Naive thymus-derived CD4-positive, alpha-beta T cell (primary cell): ENCODE results near the gene EQTN. TPM values are rescaled to one million over a fixed set of nuclear protein-coding genes. Genes with fewer than 3 reads are reported as not detected.

Experiments used
- ATAC-seq: fragments of 150-1000 bp; cut with Tn5 transposase; 2 replicates; pipeline ENCODE4 v1.10.0; 2021; ENCODE audit warnings: mild to moderate bottlenecking, moderate library complexity
- CTCF ChIA-PET: fragments of 350-600 bp; sonication (Branson Sonifier 250); formaldehyde crosslinking; loops from one replicate; lab custom pipeline; 2021; ENCODE audit warnings: antibody characterized with exemption; lab: Charles Lee
- POLR2A ChIA-PET: fragments of 350-600 bp; sonication (Branson Sonifier 250); formaldehyde crosslinking; loops from one replicate; lab custom pipeline; 2021; ENCODE audit warnings: antibody characterized with exemption, inconsistent platforms; lab: Charles Lee
- DNase-seq, 9 donors: peaks; one replicate each; pipeline versions ENCODE4 v3.0.0 to v3.0.0-alpha.2; 2020 to 2022; ENCODE audit warnings: mixed read lengths in 1 of 9
- H3K27ac ChIP-seq: one replicate; pipeline ENCODE4 v1.7.0; 2013; ENCODE audit warnings: mild to moderate bottlenecking, low read depth, low read length, moderate library complexity
- H3K27me3 ChIP-seq, 2 donors: one replicate each; pipeline ENCODE4 v1.7.0; 2013; ENCODE audit warnings: low read length in 2 of 2, mild to moderate bottlenecking in 2 of 2, moderate library complexity in 2 of 2; ENCODE audit not compliant: control insufficient read depth in 2 of 2, insufficient read depth in 2 of 2
- H3K36me3 ChIP-seq, 3 experiments: 1 replicate in 2 of 3; 2 replicates in 1 of 3; pipeline ENCODE4 v1.7.0; 2013; ENCODE audit warnings: low read length in 3 of 3, mild to moderate bottlenecking in 3 of 3, moderate library complexity in 1 of 3; ENCODE audit not compliant: insufficient read depth in 3 of 3, control insufficient read depth in 2 of 3
- H3K4me1 ChIP-seq, 2 donors: one replicate each; pipeline ENCODE4 v1.7.0; 2013; ENCODE audit warnings: low read length in 2 of 2, mild to moderate bottlenecking in 2 of 2, moderate library complexity in 1 of 2; ENCODE audit not compliant: control insufficient read depth in 2 of 2, insufficient read depth in 2 of 2
- H3K4me3 ChIP-seq: 2 replicates; pipeline ENCODE4 v1.7.0; 2013; ENCODE audit warnings: mild to moderate bottlenecking, low read length
- H3K9me3 ChIP-seq, 3 experiments: 1 replicate in 2 of 3; 2 replicates in 1 of 3; pipeline ENCODE4 v1.7.0; 2013; ENCODE audit warnings: low read length in 3 of 3; ENCODE audit not compliant: control insufficient read depth in 2 of 3
- H3K27ac Mint-ChIP-seq, 9 donors: one replicate each; pipeline ENCODE4 v1.8.0; 2020 to 2022; ENCODE audit warnings: mixed read lengths in 9 of 9, mild to moderate bottlenecking in 8 of 9, moderate library complexity in 5 of 9, inconsistent platforms in 2 of 9
- H3K27me3 Mint-ChIP-seq, 5 donors: one replicate each; pipeline ENCODE4 v1.8.0; 2021 to 2022; ENCODE audit warnings: mixed read lengths in 5 of 5, mild to moderate bottlenecking in 1 of 5
- H3K36me3 Mint-ChIP-seq, 5 donors: one replicate each; pipeline ENCODE4 v1.8.0; 2020 to 2022; ENCODE audit warnings: mixed read lengths in 5 of 5, mild to moderate bottlenecking in 3 of 5, inconsistent platforms in 1 of 5
- H3K4me1 Mint-ChIP-seq, 7 donors: one replicate each; pipeline ENCODE4 v1.8.0; 2020 to 2022; ENCODE audit warnings: mixed read lengths in 7 of 7, mild to moderate bottlenecking in 3 of 7, inconsistent platforms in 1 of 7
- H3K4me3 Mint-ChIP-seq, 10 donors: one replicate each; pipeline ENCODE4 v1.8.0; 2020 to 2022; ENCODE audit warnings: mild to moderate bottlenecking in 10 of 10, mixed read lengths in 10 of 10, moderate library complexity in 6 of 10, inconsistent platforms in 2 of 10
- H3K9me3 Mint-ChIP-seq, 11 donors: one replicate each; pipeline ENCODE4 v1.8.0; 2020 to 2022; ENCODE audit warnings: mixed read lengths in 11 of 11, mild to moderate bottlenecking in 4 of 11, inconsistent platforms in 1 of 11, moderate library complexity in 1 of 11
- intact Hi-C, 2 donors: fragments of 100-400 bp; cut with micrococcal nuclease; formaldehyde crosslinking; loops; one replicate each; pipeline ENCODE4 v1.15.1; 2023
- polyA plus RNA-seq, 2 donors: library from polyadenylated mRNA; unstranded; fragments of 300-500 nt; fragmentation: Illumina TruSeq; gene quantifications; one replicate each; pipeline ENCODE4 v1.2.3, GENCODE V29; 2021
- total RNA-seq, 6 experiments: library from RNA in 5 of 6; stranded (reverse) in 5 of 6; gene quantifications; 1 replicate in 5 of 6; 2 replicates in 1 of 6; pipeline ENCODE4 v1.2.3 and lab custom pipeline; 2021 to 2026

EQTN gene
- total RNA-seq (not detected), polyA plus RNA-seq (not detected), total RNA-seq (lab: John Stamatoyannopoulos, UW) (not detected)

- ChIA-PET CTCF (no interaction called here), POLR2A (no interaction called here)
- Histone ChIP-seq H3K27ac (no peak within 1 kb of the TSS), H3K9me3 (no peaks in the 10 kb centered on the region), H3K36me3 (no peaks in the 10 kb centered on the region), H3K27me3 (no peaks in the 10 kb centered on the region), H3K4me3 (no peak within 1 kb of the TSS), H3K4me1 (no peaks in the 10 kb centered on the region)
- no peak within 1 kb of the TSS for H3K27ac Mint-ChIP-seq
- intact Hi-C loops = no loop called here
- no peaks in the 10 kb centered on the region for H3K4me1 Mint-ChIP-seq
- ATAC-seq (no peak), DNase-seq (no peak)
- no peaks in the 10 kb centered on the region for H3K9me3 Mint-ChIP-seq
- H3K27me3 Mint-ChIP-seq = peaks cover 5 to 18% (median 9%) of the 10 kb centered on the region in 5 donors
- H3K4me3 Mint-ChIP-seq = no peak within 1 kb of the TSS
- H3K36me3 Mint-ChIP-seq = no peaks in the 10 kb centered on the region
Measured at GRCh38 chr9:27297050-27297449, at the start of gene EQTN. EQTN (minus strand) TSS chr9:27297150; CDS start chr9:27297055, 95 bp downstream.

- Histone ChIP-seq H3K27ac (no peak overlapping the region), H3K4me1 (no peaks in the 10 kb centered on the region), H3K9me3 (no peaks in the 10 kb centered on the region), H3K36me3 (no peaks in the 10 kb centered on the region), H3K4me3 (no peak overlapping the region), H3K27me3 (no peaks in the 10 kb centered on the region)
- DNase-seq (no peak), ATAC-seq (no peak)
- ChIA-PET POLR2A (no interaction called here), CTCF (no interaction called here)
- intact Hi-C loops = no loop called here
- Mint-ChIP-seq H3K4me1 (peaks cover 0 to 11% (median 0%) of the 10 kb centered on the region in 7 donors), H3K27ac (no peak overlapping the region), H3K36me3 (peaks cover 0 to 5% (median 0%) of the 10 kb centered on the region in 5 donors), H3K4me3 (no peak overlapping the region), H3K9me3 (peaks cover 0 to 4% (median 0%) of the 10 kb centered on the region in 11 donors), H3K27me3 (peaks cover 0 to 3% (median 0%) of the 10 kb centered on the region in 5 donors)
Measured at GRCh38 chr9:27344776-27345175, 47.8 kb upstream of the EQTN start.

- H3K9me3 ChIP-seq = no peaks in the 10 kb centered on the region
- Mint-ChIP-seq H3K4me1 (peaks cover 0 to 4% (median 0%) of the 10 kb centered on the region in 7 donors), H3K27ac (no peak overlapping the region), H3K9me3 (peaks cover 0 to 4% (median 0%) of the 10 kb centered on the region in 11 donors), H3K27me3 (peaks cover 0 to 3% (median 0%) of the 10 kb centered on the region in 5 donors), H3K4me3 (no peak overlapping the region), H3K36me3 (peaks cover 0 to 2% (median 0%) of the 10 kb centered on the region in 5 donors)
- no peak overlapping the region for H3K27ac ChIP-seq
- ATAC-seq (no peak), DNase-seq (no peak)
- intact Hi-C loops = no loop called here
- ChIA-PET CTCF (interaction anchor here (0.6 to 1.3 kb wide), 2 partner anchors 9 to 204 kb away, joined by 3 read pairs; no protein-coding TSS in a partner anchor), POLR2A (no interaction called here)
- no peaks in the 10 kb centered on the region for H3K4me1 ChIP-seq
- H3K4me3 ChIP-seq = no peak overlapping the region
- H3K27me3 ChIP-seq = no peaks in the 10 kb centered on the region
- H3K36me3 ChIP-seq = no peaks in the 10 kb centered on the region
Measured at GRCh38 chr9:27341545-27342294, 44.8 kb upstream of the EQTN start.

- Histone ChIP-seq H3K27me3 (no peaks in the 10 kb centered on the region), H3K27ac (no peak overlapping the region), H3K4me1 (no peaks in the 10 kb centered on the region), H3K9me3 (no peaks in the 10 kb centered on the region), H3K4me3 (no peak overlapping the region), H3K36me3 (no peaks in the 10 kb centered on the region)
- peaks cover 0 to 4% (median 0%) of the 10 kb centered on the region in 11 donors for H3K9me3 Mint-ChIP-seq
- peaks cover 0 to 3% (median 0%) of the 10 kb centered on the region in 5 donors for H3K27me3 Mint-ChIP-seq
- CTCF ChIA-PET = interaction anchor here (0.6 to 1.3 kb wide), 2 partner anchors 8 to 205 kb away, joined by 3 read pairs; no protein-coding TSS in a partner anchor
- H3K4me3 Mint-ChIP-seq = no peak overlapping the region
- H3K4me1 Mint-ChIP-seq = peaks cover 0 to 4% (median 0%) of the 10 kb centered on the region in 7 donors
- no peak for DNase-seq
- no peak for ATAC-seq
- H3K36me3 Mint-ChIP-seq = peaks cover 0 to 2% (median 0%) of the 10 kb centered on the region in 5 donors
- H3K27ac Mint-ChIP-seq = no peak overlapping the region
- POLR2A ChIA-PET = no interaction called here
- intact Hi-C loops = no loop called here
Measured at GRCh38 chr9:27340961-27341511, 44.1 kb upstream of the EQTN start.

- DNase-seq (no peak), ATAC-seq (no peak)
- Histone ChIP-seq H3K36me3 (no peaks in the 10 kb centered on the region), H3K9me3 (no peaks in the 10 kb centered on the region), H3K27ac (no peak overlapping the region), H3K4me3 (no peak overlapping the region), H3K4me1 (no peaks in the 10 kb centered on the region), H3K27me3 (no peaks in the 10 kb centered on the region)
- H3K4me3 Mint-ChIP-seq = no peak overlapping the region
- H3K27ac Mint-ChIP-seq = no peak overlapping the region
- peaks cover 0 to 3% (median 0%) of the 10 kb centered on the region in 5 donors for H3K27me3 Mint-ChIP-seq
- intact Hi-C loops = no loop called here
- H3K9me3 Mint-ChIP-seq = peaks cover 0 to 4% (median 0%) of the 10 kb centered on the region in 11 donors
- ChIA-PET POLR2A (no interaction called here), CTCF (no interaction called here)
- peaks cover 0 to 2% (median 0%) of the 10 kb centered on the region in 5 donors for H3K36me3 Mint-ChIP-seq
- H3K4me1 Mint-ChIP-seq = peaks cover 0 to 6% (median 0%) of the 10 kb centered on the region in 7 donors
Measured at GRCh38 chr9:27340285-27340674, 43.3 kb upstream of the EQTN start.

GRCh38 chr9:27339661-27340284 is 42.8 kb upstream of the EQTN start:
- peaks cover 0 to 4% (median 0%) of the 10 kb centered on the region in 11 donors for H3K9me3 Mint-ChIP-seq
- no peak overlapping the region for H3K4me3 Mint-ChIP-seq
- H3K4me1 Mint-ChIP-seq = peaks cover 0 to 6% (median 0%) of the 10 kb centered on the region in 7 donors
- no peaks in the 10 kb centered on the region for H3K36me3 ChIP-seq
- ATAC-seq (no peak), DNase-seq (no peak)
- H3K4me3 ChIP-seq = no peak overlapping the region
- H3K27me3 Mint-ChIP-seq = peaks cover 0 to 3% (median 0%) of the 10 kb centered on the region in 5 donors
- H3K27ac Mint-ChIP-seq = no peak overlapping the region
- peaks cover 0 to 2% (median 0%) of the 10 kb centered on the region in 5 donors for H3K36me3 Mint-ChIP-seq
- no peak overlapping the region for H3K27ac ChIP-seq
- ChIA-PET CTCF (no interaction called here), POLR2A (no interaction called here)
- intact Hi-C loops = loop anchor here in 1 of 2 donors (10.0 kb wide), 1 partner anchor 385 kb away; no protein-coding TSS in a partner anchor
- H3K9me3 ChIP-seq = no peaks in the 10 kb centered on the region
- H3K27me3 ChIP-seq = no peaks in the 10 kb centered on the region
- no peaks in the 10 kb centered on the region for H3K4me1 ChIP-seq
